Loucy (cell line): ENCODE measurements around the gene DCDC1.

Source experiments
- CTCF ChIP-seq: fragments of 200-600 bp; sonication (generic); conservative IDR thresholded peaks from 2 replicates; pipeline ENCODE4 v1.5.1; 2014; ENCODE audit warnings: mild to moderate bottlenecking, antibody characterized with exemption, low read length
- EZH2phosphoT487 ChIP-seq: fragments of 200-600 bp; IDR thresholded peaks from 2 replicates; pipeline ENCODE4 v1.6.1; 2018; ENCODE audit warnings: antibody characterized with exemption, mild to moderate bottlenecking, moderate library complexity, borderline replicate concordance

GRCh38 chr11:30821438-30821965 is 548.0 kb downstream of the DCDC1 start:
- TF ChIP-seq CTCF (no peak), EZH2phosphoT487 (no peak)
